Small intestine (tissue), 7 donors: ENCODE results near the gene MED28. TPM values are rescaled to one million over a fixed set of nuclear protein-coding genes. Genes with fewer than 3 reads are reported as not detected.
A peak's percentile ranks its signal among the peaks of the same experiment; 100 is the strongest.

Source experiments
- DNase-seq, 2 donors: peaks; one replicate each; pipeline versions ENCODE4 v3.0.0 to v3.0.0-alpha.2; 2013
- FAIRE-seq: peaks from 2 replicates; lab custom pipeline; 2012; peaks lifted over from hg19 to GRCh38; lab: Jason Lieb, UNC
- H3K27ac ChIP-seq, 3 donors: one replicate each; pipeline ENCODE4 v1.5.1; 2013; ENCODE audit warnings: low read length in 2 of 3, mild to moderate bottlenecking in 2 of 3, control low read depth in 1 of 3, inconsistent platforms in 1 of 3, low read depth in 1 of 3, moderate library complexity in 1 of 3
- H3K27me3 ChIP-seq, 3 donors: one replicate each; pipeline ENCODE4 v1.6.1; 2013; ENCODE audit warnings: low read length in 3 of 3, inconsistent platforms in 1 of 3; ENCODE audit not compliant: control insufficient read depth in 3 of 3, insufficient read depth in 3 of 3
- H3K36me3 ChIP-seq, 3 donors: one replicate each; pipeline ENCODE4 v1.6.1; 2013; ENCODE audit warnings: low read length in 3 of 3, inconsistent platforms in 1 of 3, low read depth in 1 of 3, mild to moderate bottlenecking in 1 of 3, moderate library complexity in 1 of 3; ENCODE audit not compliant: control insufficient read depth in 3 of 3, insufficient read depth in 2 of 3
- H3K4me1 ChIP-seq, 3 donors: one replicate each; pipeline ENCODE4 v1.6.1; 2013; ENCODE audit warnings: low read length in 2 of 3, inconsistent platforms in 1 of 3, low read depth in 1 of 3, mild to moderate bottlenecking in 1 of 3, moderate library complexity in 1 of 3; ENCODE audit not compliant: control insufficient read depth in 3 of 3, insufficient read depth in 2 of 3
- H3K4me3 ChIP-seq, 3 donors: one replicate each; pipeline ENCODE4 v1.5.1; 2013; ENCODE audit warnings: low read length in 3 of 3, control low read depth in 1 of 3, inconsistent platforms in 1 of 3, low read depth in 1 of 3, mild to moderate bottlenecking in 1 of 3, moderate library complexity in 1 of 3
- H3K9me3 ChIP-seq, 2 donors: one replicate each; pipeline ENCODE4 v1.6.1; 2013; ENCODE audit warnings: low read depth in 1 of 2, low read length in 1 of 2; ENCODE audit not compliant: control insufficient read depth in 2 of 2, insufficient read depth in 1 of 2
- WGBS, 3 donors: extraction: QIAGEN DNeasy Blood & Tissue Kit; methylation state at CpG; one replicate each; pipeline ENCODE4 v1.1.7; 2013; 5-methylcytosine and 5-hydroxymethylcytosine counted together
- polyA plus RNA-seq, 4 donors: library from polyadenylated mRNA; stranded (reverse) in 3 of 4; unstranded in 1 of 4; fragments of 200-250 nt in 3 of 4; fragments of 120-200 nt in 1 of 4; gene quantifications; one replicate each; pipeline versions ENCODE4 v1.2.1 to v1.2.3, GENCODE V29; 2013
- donor health status: healthy with polysubstance abuse.
- donor health status: control.
- donor health status: control.
- donor health status: Bipolar disorder and iron deficiency.
- donor health status: healthy.

MED28 gene
- polyA plus RNA-seq, 4 donors = 5.1 to 53.1 (median 10.6) TPM

- Histone ChIP-seq H3K27ac (no peak overlapping the region), H3K36me3 (peaks cover 16 to 54% (median 33%) of the 10 kb centered on the region in 3 donors), H3K4me1 (no peaks in the 10 kb centered on the region), H3K4me3 (no peak overlapping the region), H3K9me3 (no peaks in the 10 kb centered on the region), H3K27me3 (no peaks in the 10 kb centered on the region)
- 79 to 84% (median 83%) methylated on average over 6 of the region's 6 CpGs for WGBS, 3 donors
- FAIRE-seq = no peak
- no peak for DNase-seq
Measured at GRCh38 chr4:17595471-17596005, 18.9 kb upstream of the MED28 start.

GRCh38 chr4:17597517-17597916, 16.9 kb upstream of the MED28 start:
- Histone ChIP-seq H3K4me1 (no peaks in the 10 kb centered on the region), H3K4me3 (no peak overlapping the region), H3K36me3 (peaks cover 20 to 45% (median 31%) of the 10 kb centered on the region in 3 donors), H3K27me3 (no peaks in the 10 kb centered on the region), H3K27ac (no peak overlapping the region), H3K9me3 (no peaks in the 10 kb centered on the region)
- FAIRE-seq (no peak), DNase-seq (peak in 1 of 2 donors; percentile 47)
- WGBS, 3 donors = 75 to 79% (median 77%) methylated on average over 7 of the region's 7 CpGs

- WGBS, 3 donors = 60 to 100% (median 92%) methylated on average over 1 of the region's 1 CpG
- FAIRE-seq (no peak), DNase-seq (no peak)
- Histone ChIP-seq H3K4me1 (no peaks in the 10 kb centered on the region), H3K4me3 (no peak overlapping the region), H3K9me3 (no peaks in the 10 kb centered on the region), H3K36me3 (peaks cover 22 to 45% (median 33%) of the 10 kb centered on the region in 3 donors), H3K27me3 (no peaks in the 10 kb centered on the region), H3K27ac (no peak overlapping the region)
Measured at GRCh38 chr4:17599826-17600225, 14.6 kb upstream of the MED28 start.

- Histone ChIP-seq H3K27me3 (no peaks in the 10 kb centered on the region), H3K4me1 (no peaks in the 10 kb centered on the region), H3K4me3 (no peak overlapping the region), H3K9me3 (no peaks in the 10 kb centered on the region), H3K27ac (no peak overlapping the region), H3K36me3 (peaks cover 6 to 32% (median 28%) of the 10 kb centered on the region in 3 donors)
- DNase-seq (no peak), FAIRE-seq (no peak)
- 75 to 88% (median 84%) methylated on average over 3 of the region's 3 CpGs for WGBS, 3 donors
Measured at GRCh38 chr4:17605236-17605635, 9.2 kb upstream of the MED28 start.

GRCh38 chr4:17613761-17614415, 553 bp upstream of the MED28 start:
- DNase-seq = no peak
- Histone ChIP-seq H3K36me3 (peaks cover 0 to 23% (median 0%) of the 10 kb centered on the region in 3 donors), H3K27ac (peak overlapping the region; percentile 55 to 85 (median 84)), H3K27me3 (no peaks in the 10 kb centered on the region), H3K4me1 (peaks cover 0 to 6% (median 0%) of the 10 kb centered on the region in 3 donors), H3K9me3 (no peaks in the 10 kb centered on the region), H3K4me3 (peak overlapping the region; percentile 62 to 92 (median 74))
- 0 to 2% (median 1%) methylated on average over 23 of the region's 23 CpGs for WGBS, 3 donors
- FAIRE-seq = no peak

- WGBS, 3 donors = 51 to 57% (median 57%) methylated on average over 5 of the region's 5 CpGs
- no peaks in the 10 kb centered on the region for H3K9me3 ChIP-seq
- H3K36me3 ChIP-seq = peaks cover 4 to 37% (median 8%) of the 10 kb centered on the region in 3 donors
- no peaks in the 10 kb centered on the region for H3K27me3 ChIP-seq
- DNase-seq (no peak), FAIRE-seq (no peak)
- no peak overlapping the region for H3K4me3 ChIP-seq
- H3K27ac ChIP-seq = no peak overlapping the region
- H3K4me1 ChIP-seq = peaks cover 0 to 6% (median 0%) of the 10 kb centered on the region in 3 donors
Measured at GRCh38 chr4:17616283-17616682, 1.8 kb downstream of the MED28 start.

- DNase-seq (no peak), FAIRE-seq (no peak)
- Histone ChIP-seq H3K36me3 (peaks cover 4 to 51% (median 19%) of the 10 kb centered on the region in 3 donors), H3K27ac (no peak overlapping the region), H3K4me3 (no peak overlapping the region), H3K4me1 (peaks cover 0 to 6% (median 0%) of the 10 kb centered on the region in 3 donors), H3K27me3 (no peaks in the 10 kb centered on the region), H3K9me3 (no peaks in the 10 kb centered on the region)
- WGBS, 3 donors = 30 to 57% (median 44%) methylated on average over 1 of the region's 1 CpG
Measured at GRCh38 chr4:17618926-17619325, 4.5 kb downstream of the MED28 start.

- 76 to 82% (median 77%) methylated on average over 7 of the region's 7 CpGs for WGBS, 3 donors
- Histone ChIP-seq H3K27me3 (no peaks in the 10 kb centered on the region), H3K4me1 (peaks cover 0 to 6% (median 0%) of the 10 kb centered on the region in 3 donors), H3K9me3 (no peaks in the 10 kb centered on the region), H3K36me3 (peaks cover 7 to 52% (median 19%) of the 10 kb centered on the region in 3 donors), H3K27ac (no peak overlapping the region), H3K4me3 (no peak overlapping the region)
- FAIRE-seq (no peak), DNase-seq (no peak)
Measured at GRCh38 chr4:17619416-17620105, 5.1 kb downstream of the MED28 start.
